WTC11 (cell line): ENCODE data around the gene MARK2.

Experiments used
- NR1H2 ChIP-seq: sonication (generic); formaldehyde crosslinking; IDR thresholded peaks from 2 replicates; pipeline ENCODE4 v1.9.0; 2021; ENCODE audit warnings: mild to moderate bottlenecking, moderate library complexity, missing genetic modification reagents
- SP1 ChIP-seq: sonication (generic); formaldehyde crosslinking; conservative IDR thresholded peaks from 2 replicates; pipeline ENCODE4 v1.8.1; 2022; ENCODE audit warnings: missing genetic modification reagents
- TF ChIP-seq, protein P1 (sequence below): sonication (generic); formaldehyde crosslinking; IDR thresholded peaks from 2 replicates; pipeline ENCODE4 v1.8.1; 2022; ENCODE audit warnings: mild to moderate bottlenecking, moderate library complexity, missing genetic modification reagents
- TF ChIP-seq, protein P2 (sequence below): fragments of 200-600 bp; IDR thresholded peaks from 2 replicates; pipeline ENCODE4 v1.8.0; 2022; ENCODE audit warnings: antibody characterized with exemption

DNA sequence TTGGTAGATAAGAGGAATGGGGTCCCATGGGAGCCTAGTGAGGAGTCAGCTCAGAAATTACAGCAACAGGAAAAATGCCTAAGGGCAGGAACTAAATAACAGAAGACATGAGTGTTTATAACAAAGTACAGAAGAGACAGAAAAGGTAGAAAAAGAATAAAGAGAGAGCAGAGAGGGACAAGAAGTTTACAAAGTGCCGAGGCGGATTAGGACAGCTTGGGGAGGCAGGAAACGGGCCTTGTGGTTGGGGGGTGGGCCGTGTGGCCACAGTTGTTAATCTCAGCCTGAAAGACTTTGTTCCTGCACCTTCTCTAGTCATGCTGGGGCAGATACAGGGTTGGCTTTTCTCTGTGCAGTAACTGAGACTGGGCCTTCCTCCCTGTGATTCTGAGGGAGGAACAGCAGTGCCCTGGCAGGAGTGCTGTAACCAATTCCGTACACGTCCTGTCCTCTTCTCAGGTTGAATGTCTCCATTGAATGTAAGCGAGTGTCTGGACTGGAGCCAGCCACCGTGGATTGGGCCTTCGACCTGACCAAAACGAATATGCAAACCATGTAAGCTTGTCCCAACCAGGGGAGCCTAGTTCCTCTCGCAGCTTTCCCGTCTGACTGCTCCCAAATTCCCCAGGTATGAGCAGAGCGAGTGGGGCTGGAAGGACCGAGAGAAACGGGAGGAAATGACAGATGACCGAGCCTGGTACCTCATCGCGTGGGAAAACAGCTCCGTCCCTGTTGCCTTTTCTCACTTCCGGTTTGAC, 113.0 kb downstream of the MARK2 start:
- TF ChIP-seq, protein P1, sequence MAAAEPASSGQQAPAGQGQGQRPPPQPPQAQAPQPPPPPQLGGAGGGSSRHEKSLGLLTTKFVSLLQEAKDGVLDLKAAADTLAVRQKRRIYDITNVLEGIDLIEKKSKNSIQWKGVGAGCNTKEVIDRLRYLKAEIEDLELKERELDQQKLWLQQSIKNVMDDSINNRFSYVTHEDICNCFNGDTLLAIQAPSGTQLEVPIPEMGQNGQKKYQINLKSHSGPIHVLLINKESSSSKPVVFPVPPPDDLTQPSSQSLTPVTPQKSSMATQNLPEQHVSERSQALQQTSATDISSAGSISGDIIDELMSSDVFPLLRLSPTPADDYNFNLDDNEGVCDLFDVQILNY (CRISPR knock-in tag), result no peak
- TF ChIP-seq NR1H2 (CRISPR knock-in tag) (no peak), SP1 (CRISPR knock-in tag) (no peak)
- TF ChIP-seq, protein P2, sequence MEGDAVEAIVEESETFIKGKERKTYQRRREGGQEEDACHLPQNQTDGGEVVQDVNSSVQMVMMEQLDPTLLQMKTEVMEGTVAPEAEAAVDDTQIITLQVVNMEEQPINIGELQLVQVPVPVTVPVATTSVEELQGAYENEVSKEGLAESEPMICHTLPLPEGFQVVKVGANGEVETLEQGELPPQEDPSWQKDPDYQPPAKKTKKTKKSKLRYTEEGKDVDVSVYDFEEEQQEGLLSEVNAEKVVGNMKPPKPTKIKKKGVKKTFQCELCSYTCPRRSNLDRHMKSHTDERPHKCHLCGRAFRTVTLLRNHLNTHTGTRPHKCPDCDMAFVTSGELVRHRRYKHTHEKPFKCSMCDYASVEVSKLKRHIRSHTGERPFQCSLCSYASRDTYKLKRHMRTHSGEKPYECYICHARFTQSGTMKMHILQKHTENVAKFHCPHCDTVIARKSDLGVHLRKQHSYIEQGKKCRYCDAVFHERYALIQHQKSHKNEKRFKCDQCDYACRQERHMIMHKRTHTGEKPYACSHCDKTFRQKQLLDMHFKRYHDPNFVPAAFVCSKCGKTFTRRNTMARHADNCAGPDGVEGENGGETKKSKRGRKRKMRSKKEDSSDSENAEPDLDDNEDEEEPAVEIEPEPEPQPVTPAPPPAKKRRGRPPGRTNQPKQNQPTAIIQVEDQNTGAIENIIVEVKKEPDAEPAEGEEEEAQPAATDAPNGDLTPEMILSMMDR, result no peak
